Osteoblast (primary cell): ENCODE results near the gene SHISA4. TPM values are rescaled to one million over a fixed set of nuclear protein-coding genes. Genes with fewer than 3 reads are reported as not detected.
"Not testable (repeated sequence)": the region's sequence is repeated elsewhere in the genome, so short reads cannot be mapped to it uniquely, and the experiment has no call there.

Experiments used
- DNase-seq: peaks from one replicate; pipeline ENCODE4 v3.0.0; 2011; ENCODE audit warnings: low spot score, mixed read lengths; ENCODE audit not compliant: insufficient read length; ENCODE audit errors: missing footprints
- H2AFZ ChIP-seq: 2 replicates; pipeline ENCODE4 v1.6.0; 2011; ENCODE audit warnings: mild to moderate bottlenecking, low read length
- H3K27ac ChIP-seq: 2 replicates; pipeline ENCODE4 v1.5.1; 2011; ENCODE audit warnings: mild to moderate bottlenecking, low read depth, low read length, moderate library complexity
- H3K27me3 ChIP-seq: 2 replicates; pipeline ENCODE4 v1.6.0; 2012; ENCODE audit warnings: mild to moderate bottlenecking, control low read depth, inconsistent platforms, low read length, moderate library complexity; ENCODE audit not compliant: insufficient read depth
- H3K36me3 ChIP-seq: 2 replicates; pipeline ENCODE4 v1.5.1; 2011; ENCODE audit warnings: mild to moderate bottlenecking, low read length, control low read depth, moderate library complexity; ENCODE audit not compliant: insufficient read depth
- H3K4me1 ChIP-seq: 2 replicates; pipeline ENCODE4 v1.5.1; 2011; ENCODE audit warnings: mild to moderate bottlenecking, low read length, control low read depth, moderate library complexity; ENCODE audit not compliant: insufficient read depth
- H3K4me2 ChIP-seq: 2 replicates; pipeline ENCODE4 v1.6.0; 2011; ENCODE audit warnings: mild to moderate bottlenecking, low read length; ENCODE audit not compliant: insufficient read depth
- H3K4me3 ChIP-seq: fragments of 200-600 bp; sonication (generic); 3 replicates; pipeline ENCODE4 v1.5.1; 2012; ENCODE audit warnings: mild to moderate bottlenecking, low read length, inconsistent platforms; ENCODE audit not compliant: insufficient read depth
- H3K79me2 ChIP-seq: 2 replicates; pipeline ENCODE4 v1.6.0; 2012; ENCODE audit warnings: mild to moderate bottlenecking, low read length, control low read depth, inconsistent platforms; ENCODE audit not compliant: insufficient read depth
- H3K9me3 ChIP-seq: 2 replicates; pipeline ENCODE4 v1.5.1; 2011; ENCODE audit warnings: low read depth, low read length, control low read depth
- H4K20me1 ChIP-seq: 2 replicates; pipeline ENCODE4 v1.6.0; 2012; ENCODE audit warnings: mild to moderate bottlenecking, low read length, control low read depth; ENCODE audit not compliant: insufficient read depth
- total RNA-seq: library from RNA; depleted of rRNA; stranded (reverse); fragments of >200 nt; gene quantifications from 2 replicates; pipeline ENCODE4 v1.2.3, GENCODE V29; 2012
- TF ChIP-seq, protein P1 (sequence below): IDR thresholded peaks from 2 replicates; pipeline ENCODE4 v1.5.1; 2011; ENCODE audit warnings: mild to moderate bottlenecking, low read depth, low read length, moderate library complexity; ENCODE audit errors: extremely low read depth

SHISA4 gene, protein sequence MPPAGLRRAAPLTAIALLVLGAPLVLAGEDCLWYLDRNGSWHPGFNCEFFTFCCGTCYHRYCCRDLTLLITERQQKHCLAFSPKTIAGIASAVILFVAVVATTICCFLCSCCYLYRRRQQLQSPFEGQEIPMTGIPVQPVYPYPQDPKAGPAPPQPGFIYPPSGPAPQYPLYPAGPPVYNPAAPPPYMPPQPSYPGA
- 25.3 and 27.1 TPM in 2 replicates for total RNA-seq

- H3K27me3 ChIP-seq: no peaks in the 10 kb centered on the region
- peak within 1 kb of the TSS; percentile 17 for H3K27ac ChIP-seq
- H3K4me3 ChIP-seq: peak within 1 kb of the TSS; percentile 85
- no peaks in the 10 kb centered on the region for H3K9me3 ChIP-seq
- H4K20me1 ChIP-seq: peaks cover 11% of the 10 kb centered on the region
- TF ChIP-seq, protein P1, sequence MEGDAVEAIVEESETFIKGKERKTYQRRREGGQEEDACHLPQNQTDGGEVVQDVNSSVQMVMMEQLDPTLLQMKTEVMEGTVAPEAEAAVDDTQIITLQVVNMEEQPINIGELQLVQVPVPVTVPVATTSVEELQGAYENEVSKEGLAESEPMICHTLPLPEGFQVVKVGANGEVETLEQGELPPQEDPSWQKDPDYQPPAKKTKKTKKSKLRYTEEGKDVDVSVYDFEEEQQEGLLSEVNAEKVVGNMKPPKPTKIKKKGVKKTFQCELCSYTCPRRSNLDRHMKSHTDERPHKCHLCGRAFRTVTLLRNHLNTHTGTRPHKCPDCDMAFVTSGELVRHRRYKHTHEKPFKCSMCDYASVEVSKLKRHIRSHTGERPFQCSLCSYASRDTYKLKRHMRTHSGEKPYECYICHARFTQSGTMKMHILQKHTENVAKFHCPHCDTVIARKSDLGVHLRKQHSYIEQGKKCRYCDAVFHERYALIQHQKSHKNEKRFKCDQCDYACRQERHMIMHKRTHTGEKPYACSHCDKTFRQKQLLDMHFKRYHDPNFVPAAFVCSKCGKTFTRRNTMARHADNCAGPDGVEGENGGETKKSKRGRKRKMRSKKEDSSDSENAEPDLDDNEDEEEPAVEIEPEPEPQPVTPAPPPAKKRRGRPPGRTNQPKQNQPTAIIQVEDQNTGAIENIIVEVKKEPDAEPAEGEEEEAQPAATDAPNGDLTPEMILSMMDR: no peak
- peak within 1 kb of the TSS; percentile 77 for H2AFZ ChIP-seq
- H3K4me2 ChIP-seq: peak within 1 kb of the TSS; percentile 89
- no peaks in the 10 kb centered on the region for H3K79me2 ChIP-seq
- DNase-seq: peak; percentile 98
- peaks cover 33% of the 10 kb centered on the region for H3K4me1 ChIP-seq
- H3K36me3 ChIP-seq: peaks cover 6% of the 10 kb centered on the region
Observed at GRCh38 chr1:201888282-201889089, at the start of gene SHISA4. SHISA4 (plus strand) TSS chr1:201888898; CDS start chr1:201888995, 97 bp downstream.

GRCh38 chr1:201839089-201839488 is 49.6 kb upstream of the SHISA4 start:
- H3K4me2 ChIP-seq, H3K36me3 ChIP-seq, H3K4me3 ChIP-seq, H3K27me3 ChIP-seq, H2AFZ ChIP-seq, H3K4me1 ChIP-seq, H3K9me3 ChIP-seq, DNase-seq, H3K27ac ChIP-seq: not testable (repeated sequence)
- H4K20me1 ChIP-seq: peaks cover 17% of the 10 kb centered on the region
- peaks cover 95% of the 10 kb centered on the region for H3K79me2 ChIP-seq

DNA sequence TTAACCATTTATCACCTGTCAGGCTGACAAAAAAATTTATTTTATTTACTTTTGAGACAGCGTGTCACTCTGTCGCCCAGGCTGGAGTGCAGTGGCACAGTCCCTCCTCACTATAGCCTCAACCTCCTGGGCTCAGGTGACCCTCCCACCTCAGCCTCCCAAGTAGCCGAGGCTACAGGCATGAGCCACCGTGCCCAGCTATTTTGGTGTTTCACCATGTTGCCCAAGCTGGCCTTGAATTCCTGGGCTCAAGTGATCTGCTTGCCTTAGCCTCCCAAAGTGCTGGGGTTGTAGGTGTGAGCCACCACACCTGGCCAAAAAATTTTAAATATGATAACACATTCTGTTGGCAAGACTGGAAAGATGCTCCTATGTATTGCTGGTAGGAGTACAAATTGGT is 48.6 kb upstream of the SHISA4 start:
- no peak overlapping the region for H3K4me3 ChIP-seq
- H2AFZ ChIP-seq: no peak overlapping the region
- H3K36me3 ChIP-seq: peaks cover 4% of the 10 kb centered on the region
- no peaks in the 10 kb centered on the region for H3K9me3 ChIP-seq
- no peak overlapping the region for H3K4me2 ChIP-seq
- peaks cover 94% of the 10 kb centered on the region for H3K79me2 ChIP-seq
- H3K4me1 ChIP-seq: peaks cover 5% of the 10 kb centered on the region
- H3K27me3 ChIP-seq: no peaks in the 10 kb centered on the region
- H4K20me1 ChIP-seq: peaks cover 22% of the 10 kb centered on the region
- H3K27ac ChIP-seq: no peak overlapping the region
- no peak for DNase-seq
- TF ChIP-seq, protein P1: no peak

GRCh38 chr1:201840490-201840889 is 48.2 kb upstream of the SHISA4 start:
- Histone ChIP-seq H3K4me1 (peaks cover 8% of the 10 kb centered on the region), H3K4me2 (no peak overlapping the region), H3K27ac (no peak overlapping the region), H2AFZ (no peak overlapping the region), H3K36me3 (peaks cover 4% of the 10 kb centered on the region), H3K9me3 (no peaks in the 10 kb centered on the region), H4K20me1 (peaks cover 22% of the 10 kb centered on the region), H3K79me2 (peaks cover 92% of the 10 kb centered on the region), H3K4me3 (no peak overlapping the region), H3K27me3 (no peaks in the 10 kb centered on the region)
- TF ChIP-seq, protein P1: no peak
- DNase-seq: no peak
